ENCODE data around the gene POLDIP3.
"Not testable (repeated sequence)": the region's sequence is repeated elsewhere in the genome, so short reads cannot be mapped to it uniquely, and the experiment has no call there.

POLDIP3 gene

DNA sequence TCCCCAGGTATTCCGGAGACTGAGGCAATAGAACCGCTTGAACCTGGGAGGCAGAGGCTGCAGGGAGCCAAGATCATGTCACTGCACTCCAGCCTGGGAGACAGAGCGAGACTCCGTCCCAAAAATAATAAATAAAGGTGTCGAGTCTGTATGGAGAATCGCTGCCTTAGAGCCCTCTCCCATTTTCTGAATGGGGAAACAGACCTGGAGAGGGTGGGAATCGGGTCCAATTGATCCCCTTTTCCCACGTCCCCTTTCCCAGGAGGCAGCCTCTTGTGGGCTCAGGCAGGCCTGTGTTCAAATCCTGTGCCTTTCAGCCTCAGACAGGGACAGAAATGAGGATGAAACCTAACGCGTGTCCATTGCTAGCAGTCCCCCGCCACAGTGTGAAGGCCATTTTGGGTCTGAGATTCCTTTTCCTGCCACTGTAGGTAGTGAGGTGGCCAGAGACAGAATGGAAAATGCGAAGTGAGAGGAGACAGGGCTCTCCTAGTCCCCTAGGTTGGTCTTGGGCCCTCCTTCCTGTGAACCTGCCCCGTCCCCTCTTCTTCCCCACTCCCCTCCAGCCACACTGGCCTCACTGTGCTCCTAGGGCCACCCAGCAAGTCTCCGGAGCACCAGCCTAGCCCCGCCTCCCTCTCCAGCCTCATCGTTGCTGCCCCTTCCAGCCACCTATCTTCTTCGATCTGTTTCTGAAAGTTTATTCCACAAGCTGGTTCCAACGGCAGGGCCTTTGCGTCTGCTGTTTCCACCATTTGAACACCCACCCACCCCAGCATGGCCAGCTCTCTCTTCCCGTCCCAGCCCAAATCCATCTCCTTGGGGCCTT lies 2.7 kb upstream of the POLDIP3 start:
- DNase-seq (ENCODE audit: low spot score), result no peak

DNA sequence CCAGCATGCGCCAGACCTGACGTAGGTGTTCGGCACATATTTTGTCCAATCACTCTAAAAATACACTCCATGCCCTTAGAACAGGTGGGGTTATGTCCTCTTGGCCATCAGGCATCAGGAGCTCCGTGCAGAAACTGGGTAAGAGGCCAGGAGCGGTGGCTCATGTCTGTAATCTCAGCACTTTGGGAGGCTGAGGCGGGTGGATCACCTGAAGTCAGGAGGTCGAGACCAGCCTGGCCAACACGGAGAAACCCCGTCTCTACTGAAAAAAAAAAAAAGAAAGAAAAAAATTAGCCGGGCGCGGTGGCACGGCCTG lies 1.1 kb upstream of the POLDIP3 start:
- not testable (repeated sequence) for DNase-seq (ENCODE audit: low spot score)

DNA sequence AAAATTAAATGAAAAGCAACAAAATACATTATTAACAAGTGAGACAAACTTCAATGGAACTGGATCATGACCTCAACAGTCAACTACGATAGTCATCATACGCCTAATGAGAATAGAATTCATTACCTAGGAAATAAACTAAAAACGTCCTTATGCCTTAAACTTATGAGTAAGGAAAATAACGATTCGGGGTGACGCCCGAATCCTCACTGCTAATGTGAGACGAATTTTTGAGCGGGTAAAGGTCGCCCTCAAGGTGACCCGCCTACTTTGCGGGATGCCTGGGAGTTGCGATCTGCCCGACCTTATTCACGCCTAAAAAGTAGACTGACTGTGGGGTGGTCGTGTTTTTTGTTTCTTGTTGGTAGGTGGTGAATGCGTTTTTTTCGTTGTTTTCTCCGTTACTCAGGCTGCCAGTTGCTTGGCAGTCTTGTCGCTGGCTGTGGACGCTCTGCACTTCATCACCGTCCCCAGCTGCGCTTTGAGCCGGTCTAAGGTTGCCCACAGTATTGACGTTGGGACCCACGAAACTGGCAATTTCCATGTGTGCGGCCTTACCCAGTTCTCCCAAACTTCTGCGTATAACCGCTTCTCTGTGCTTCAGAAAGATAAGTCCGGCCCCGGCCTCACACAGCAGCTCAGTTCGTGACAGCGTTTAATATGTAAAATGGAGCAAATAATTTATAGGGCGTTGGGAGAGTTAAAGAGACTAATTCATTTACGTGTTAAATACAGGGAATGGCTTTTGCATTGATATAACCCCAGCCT lies 593 bp upstream of the POLDIP3 start:
- DNase-seq (ENCODE audit: low spot score), result no peak

DNA sequence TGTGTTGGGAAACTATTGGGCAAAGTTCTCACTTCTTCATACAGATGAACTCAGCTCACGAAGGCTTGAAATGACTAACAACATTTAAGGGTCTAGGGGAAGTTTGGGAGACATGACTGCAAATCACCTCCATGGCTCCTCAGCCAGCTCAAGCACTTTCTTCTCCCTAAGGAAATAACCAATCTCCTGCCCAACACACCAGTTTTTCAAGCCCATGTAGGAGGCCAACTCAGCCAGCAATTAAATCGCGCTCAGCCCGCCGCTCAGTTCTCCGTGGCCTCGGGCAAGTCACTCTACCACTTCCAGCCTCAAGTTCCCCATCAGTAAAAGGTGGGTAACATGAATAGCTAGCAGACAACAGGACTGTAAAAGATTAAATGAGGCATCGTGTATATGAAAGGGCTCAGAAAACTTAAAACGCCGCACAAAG lies 796 bp downstream of the POLDIP3 start:
- no peak for DNase-seq (ENCODE audit: low spot score)

DNA sequence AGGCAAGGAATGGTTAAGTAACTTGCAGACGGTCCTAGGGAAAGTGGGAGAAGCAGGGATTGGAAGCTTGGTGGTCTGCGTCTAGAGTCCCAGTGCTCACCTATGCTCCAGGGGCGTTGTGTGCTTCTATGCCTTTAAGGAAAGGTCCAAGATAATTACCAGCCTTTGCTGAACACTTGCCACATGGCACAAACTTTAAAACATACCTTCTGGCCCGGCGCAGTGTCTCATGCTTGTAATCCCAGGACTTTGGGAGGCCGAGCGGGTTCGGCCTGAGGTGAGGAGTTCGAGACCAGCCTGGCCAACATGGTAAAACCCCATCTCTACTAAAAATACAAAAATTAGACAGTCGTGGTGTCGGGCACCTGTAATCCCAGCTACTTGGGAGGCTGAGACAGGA lies 2.3 kb downstream of the POLDIP3 start:
- no peak for DNase-seq (ENCODE audit: low spot score)

DNA sequence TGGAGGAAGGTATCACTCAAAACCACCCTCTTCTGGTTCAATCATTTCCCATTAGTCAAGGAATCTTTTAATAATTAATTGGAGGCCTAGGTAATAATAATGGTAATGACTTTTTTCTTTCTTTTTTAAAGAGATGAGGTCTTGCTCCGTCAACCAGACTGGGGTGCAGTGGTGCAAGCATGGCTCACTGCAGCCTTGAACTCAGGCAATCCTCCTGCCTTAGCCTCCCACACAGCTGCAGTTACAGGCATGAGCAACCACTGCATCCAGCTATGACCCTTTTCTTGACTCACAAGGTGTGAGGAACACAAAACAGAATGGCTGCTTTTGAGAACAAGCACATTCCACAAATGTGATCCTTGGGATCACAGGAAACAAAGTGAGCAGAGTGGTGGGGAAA lies 3.6 kb downstream of the POLDIP3 start:
- DNase-seq (ENCODE audit: low spot score), result no peak

DNA sequence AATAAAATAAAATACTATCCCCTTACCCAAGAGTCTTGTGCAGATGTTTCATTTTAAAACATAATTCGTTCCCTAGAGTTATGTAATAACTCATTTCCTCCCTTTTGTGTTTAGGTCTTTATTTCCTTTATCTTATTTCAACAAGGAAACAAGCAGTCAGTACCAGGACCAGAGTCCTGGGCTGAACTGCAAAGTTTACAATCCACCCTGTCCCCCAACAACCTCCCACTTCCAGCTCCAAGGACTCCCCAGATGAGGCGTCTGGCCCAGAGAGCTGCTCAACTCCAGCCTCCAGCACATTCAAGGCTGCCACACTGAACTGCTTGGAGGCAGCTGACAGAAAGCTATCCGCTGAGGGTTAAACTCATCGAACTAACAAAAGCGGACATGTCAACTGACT lies 4.5 kb downstream of the POLDIP3 start:
- DNase-seq (ENCODE audit: low spot score), result no peak

DNA sequence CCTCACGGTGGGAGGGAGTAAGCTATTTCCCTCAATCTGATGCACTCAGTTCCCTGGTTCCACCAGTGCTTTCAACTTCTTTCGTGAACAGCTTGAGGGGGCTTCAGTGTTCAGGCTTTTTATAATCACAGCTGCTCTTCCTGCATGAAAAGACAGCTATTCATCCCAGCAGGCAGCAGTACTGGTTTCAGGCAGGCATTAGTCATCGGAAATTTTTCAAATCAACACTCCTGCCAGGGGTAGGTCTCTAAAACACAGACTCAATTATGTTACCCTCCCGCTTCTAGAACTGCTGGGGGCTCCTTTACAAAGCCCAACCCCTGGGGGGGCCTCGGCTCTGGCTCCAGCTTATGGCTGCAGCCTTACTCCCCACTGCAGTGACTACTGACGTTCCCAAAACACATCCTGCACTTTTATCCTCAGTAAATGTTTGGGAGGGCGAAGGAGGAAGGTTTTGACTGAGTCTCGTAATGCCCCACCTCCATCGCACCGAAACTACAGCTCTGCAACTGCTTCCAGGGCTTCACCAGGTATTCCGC lies 5.8 kb downstream of the POLDIP3 start:
- no peak for DNase-seq (ENCODE audit: low spot score)

DNA sequence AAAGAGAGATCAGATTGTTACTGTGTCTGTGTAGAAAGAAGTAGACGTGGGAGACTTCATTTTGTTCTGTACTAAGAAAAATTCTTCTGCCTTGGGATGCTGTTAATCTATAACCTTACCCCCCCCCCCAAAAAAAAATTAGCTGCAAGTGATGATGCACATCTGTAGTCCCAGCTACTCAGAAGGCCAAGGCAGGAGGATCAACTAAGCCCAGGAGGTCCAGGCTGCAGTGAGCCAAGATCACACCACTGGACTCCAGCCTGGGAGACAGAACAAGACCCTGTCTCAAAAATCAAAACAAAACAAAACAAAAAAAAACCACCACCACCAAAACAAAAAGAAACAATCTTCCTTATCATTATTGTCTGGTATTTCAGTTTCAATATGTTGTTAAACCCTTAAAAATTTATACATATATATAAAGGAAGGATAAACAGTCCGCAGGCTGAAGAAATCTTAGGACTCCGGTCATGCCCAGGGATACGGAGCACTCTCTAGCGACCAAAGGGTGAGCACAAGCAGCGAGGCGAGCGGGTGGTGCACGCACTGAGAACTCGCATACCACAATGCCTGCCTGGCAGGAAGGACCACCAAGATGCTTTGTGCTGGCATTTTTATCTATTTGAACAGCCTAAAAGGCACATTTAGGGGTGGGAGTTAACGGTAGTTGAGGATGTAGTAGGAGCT lies 6.4 kb downstream of the POLDIP3 start:
- DNase-seq (ENCODE audit: low spot score), result no peak

DNA sequence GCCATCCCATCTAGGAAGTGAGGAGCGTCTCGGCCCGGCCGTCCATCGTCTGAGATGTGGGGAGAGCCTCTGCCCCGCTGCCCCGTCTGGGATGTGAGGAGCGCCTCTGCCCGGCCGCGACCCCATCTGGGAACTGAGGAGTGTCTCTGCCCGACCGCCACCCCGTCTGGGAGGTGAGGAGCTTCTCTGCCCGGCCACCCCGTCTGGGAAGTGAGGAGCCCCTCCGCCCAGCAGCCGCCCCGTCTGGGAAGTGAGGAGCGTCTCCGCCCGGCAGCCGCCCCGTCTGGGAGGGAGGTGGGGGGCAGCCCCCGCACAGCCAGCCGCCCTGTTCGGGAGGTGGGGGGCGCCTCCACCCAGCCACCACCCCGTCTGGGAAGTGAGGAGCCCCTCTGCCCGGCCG lies 7.0 kb downstream of the POLDIP3 start:
- not testable (repeated sequence) for DNase-seq (ENCODE audit: low spot score)

DNA sequence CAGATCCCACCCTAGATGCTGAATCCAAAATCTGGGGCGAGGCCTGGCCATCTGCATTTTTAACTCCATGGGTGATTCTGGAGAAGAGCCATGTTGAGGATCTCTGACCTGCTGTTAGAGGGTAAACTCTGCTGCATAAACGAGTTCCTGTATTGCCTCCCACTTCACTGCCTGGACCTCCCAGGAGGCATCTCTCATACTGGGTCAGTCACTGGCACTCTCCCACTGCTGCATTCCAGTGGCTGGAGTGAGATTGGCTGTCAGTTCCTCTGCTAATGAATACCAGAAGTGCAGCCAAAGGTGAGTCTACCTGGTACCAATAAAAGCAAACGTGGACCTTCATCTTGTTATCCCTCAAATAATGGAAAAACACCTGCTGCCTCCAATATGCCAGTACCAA lies 10.3 kb downstream of the POLDIP3 start:
- no peak for DNase-seq (ENCODE audit: low spot score)

DNA sequence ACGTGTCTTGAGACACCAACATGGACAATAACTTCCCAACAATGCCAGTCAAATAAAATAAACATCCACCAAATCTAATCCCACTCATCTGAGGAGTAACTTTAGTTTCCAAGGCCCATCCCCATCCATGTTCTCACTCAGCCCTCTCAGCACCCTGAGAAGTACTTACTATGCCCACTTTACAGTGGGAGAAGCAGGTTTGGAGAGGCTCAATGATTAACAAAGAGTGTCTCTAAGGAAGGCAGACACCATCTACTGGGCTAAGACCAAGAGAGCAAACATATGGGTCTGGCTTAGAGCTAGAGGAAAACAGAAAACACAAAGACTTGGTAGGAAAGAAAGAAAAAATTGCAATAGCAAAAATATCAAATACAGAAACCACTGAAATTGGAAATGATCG lies 11.3 kb downstream of the POLDIP3 start:
- DNase-seq (ENCODE audit: low spot score), result no peak

DNA sequence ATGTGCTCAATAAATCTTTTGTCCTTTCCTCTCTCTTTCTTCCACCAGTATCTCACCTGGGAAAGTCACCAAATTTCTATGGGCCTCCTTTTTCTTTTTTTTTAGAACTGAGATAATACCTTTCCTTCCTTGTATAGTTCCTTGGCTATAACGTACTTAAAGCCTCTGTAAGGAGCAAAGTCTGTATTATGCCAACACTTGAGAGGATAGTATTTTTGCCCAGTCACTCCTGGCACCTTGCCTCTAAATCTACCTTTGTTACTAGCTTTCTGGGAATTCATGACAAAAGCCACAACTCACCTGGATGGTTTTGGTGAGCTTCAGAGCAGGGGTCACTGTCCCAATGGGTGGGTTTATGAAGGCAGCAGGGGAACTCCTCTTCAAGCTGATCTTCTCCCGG lies 12.2 kb downstream of the POLDIP3 start:
- no peak for DNase-seq (ENCODE audit: low spot score)

DNA sequence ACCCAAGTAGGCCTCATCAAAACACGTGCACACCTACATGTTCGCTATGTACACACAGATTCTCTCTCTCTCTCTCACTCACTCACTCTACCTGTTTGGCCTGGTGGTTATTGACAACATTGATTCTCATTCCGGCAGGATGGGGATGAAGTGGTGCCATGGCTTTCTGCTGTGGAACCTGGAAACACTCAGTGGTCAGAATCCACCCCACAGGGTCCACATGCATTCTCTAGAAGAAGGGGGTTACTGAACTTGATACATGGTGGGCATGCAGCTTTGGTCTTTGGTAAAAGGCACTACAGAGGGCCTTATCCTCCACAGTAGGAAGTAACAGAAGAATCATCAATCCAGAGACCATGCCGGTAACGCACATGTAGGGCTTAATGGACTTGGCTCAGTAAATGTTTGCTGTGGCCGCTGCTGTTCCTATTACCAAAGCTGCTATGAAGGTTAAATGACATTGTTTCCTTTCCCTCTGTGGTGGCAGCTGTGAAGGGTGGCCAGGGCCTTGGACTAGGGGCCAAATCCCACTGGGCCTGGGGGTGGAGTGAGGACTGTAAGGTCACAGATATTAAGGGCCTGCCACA lies 12.7 kb downstream of the POLDIP3 start:
- DNase-seq (ENCODE audit: low spot score), result no peak

DNA sequence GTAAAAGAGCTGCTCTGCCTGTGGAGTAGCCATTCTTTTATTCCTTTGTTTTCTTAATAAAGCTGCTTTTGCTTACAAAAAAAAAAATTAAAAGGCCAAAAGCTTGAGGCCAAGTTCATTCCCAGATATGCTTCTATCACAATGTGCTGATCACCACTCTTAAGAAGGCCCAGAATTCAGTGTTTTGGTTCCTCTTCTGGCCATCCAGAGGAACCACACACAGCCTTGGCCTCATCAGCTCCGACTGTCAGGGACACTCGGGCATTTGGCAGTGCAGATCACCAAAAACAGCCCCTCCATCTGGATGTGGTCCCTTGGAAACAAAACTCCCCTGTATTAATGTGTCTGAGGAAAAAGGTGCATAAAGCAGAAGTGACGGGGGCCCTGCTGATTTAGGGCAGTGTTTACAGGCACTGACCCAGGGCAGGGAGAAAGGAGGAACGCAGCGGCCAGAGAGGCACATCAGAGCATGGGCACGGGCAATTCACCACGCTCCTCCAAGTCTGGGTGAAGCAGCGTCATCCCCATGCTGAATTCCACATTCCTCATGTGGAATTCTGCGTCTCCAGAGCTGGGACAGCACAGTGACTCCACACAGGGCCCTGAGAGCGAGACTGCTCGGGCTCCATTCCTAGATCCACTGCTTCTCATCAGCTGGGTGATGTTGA lies 17.7 kb downstream of the POLDIP3 start:
- DNase-seq (ENCODE audit: low spot score), result no peak

DNA sequence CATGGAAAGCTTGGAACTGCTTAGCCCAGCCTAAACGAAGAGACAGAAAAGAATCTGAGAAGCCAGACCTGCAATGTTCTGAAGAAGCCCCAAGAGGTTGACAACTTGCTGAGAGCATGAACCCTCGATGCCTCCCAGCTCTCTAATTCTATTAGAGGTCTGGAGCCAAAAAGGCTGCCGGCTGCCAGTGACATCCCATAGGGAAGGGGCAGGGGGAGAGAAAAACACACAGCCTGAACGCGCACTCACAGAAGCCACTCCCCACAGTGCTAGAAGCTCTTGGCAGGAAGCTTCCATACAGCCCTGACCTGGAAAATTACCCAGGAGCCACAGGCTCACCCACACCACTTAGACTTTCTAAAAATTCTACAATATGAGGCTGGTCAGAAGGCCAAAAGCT lies 18.3 kb downstream of the POLDIP3 start:
- no peak for DNase-seq (ENCODE audit: low spot score)

DNA sequence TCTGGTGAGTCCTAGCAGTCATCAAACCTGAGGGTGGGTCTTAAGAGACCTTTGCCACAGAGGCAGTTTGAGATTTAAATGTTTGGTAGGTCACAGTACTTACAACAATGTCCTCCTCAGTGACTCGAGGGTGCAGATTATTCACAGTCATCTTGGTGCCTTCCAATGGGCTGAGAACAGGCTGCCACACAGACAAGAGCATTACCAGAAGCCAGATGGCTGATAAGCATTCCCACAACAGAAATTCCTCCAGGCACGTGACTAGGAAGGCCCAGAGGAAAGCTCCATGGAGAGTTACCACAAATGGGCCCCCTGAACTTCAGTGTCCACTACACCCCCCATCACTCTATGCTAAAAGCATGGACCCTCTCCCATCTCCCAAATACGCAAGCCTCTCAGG lies 19.2 kb downstream of the POLDIP3 start:
- DNase-seq (ENCODE audit: low spot score), result no peak

DNA sequence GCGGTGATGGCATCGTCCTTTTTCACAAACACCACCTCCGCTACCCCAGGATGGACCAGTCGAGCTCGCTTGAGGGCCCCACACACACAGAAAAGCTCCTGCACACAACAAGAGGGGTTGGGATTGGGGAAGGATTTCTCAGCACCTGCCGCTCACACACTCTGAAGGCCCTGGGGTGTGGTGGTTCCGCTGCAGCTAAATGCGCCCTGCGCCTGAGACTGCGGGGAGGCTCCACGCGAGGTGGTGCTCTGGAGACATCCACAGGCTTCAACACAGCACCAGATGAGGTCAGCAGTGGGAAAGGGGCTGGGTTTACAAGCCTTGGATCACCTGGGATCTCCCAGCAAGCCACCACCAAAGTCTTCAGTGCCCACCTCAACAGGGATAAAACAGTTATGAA lies 22.7 kb downstream of the POLDIP3 start:
- DNase-seq (ENCODE audit: low spot score), result no peak

DNA sequence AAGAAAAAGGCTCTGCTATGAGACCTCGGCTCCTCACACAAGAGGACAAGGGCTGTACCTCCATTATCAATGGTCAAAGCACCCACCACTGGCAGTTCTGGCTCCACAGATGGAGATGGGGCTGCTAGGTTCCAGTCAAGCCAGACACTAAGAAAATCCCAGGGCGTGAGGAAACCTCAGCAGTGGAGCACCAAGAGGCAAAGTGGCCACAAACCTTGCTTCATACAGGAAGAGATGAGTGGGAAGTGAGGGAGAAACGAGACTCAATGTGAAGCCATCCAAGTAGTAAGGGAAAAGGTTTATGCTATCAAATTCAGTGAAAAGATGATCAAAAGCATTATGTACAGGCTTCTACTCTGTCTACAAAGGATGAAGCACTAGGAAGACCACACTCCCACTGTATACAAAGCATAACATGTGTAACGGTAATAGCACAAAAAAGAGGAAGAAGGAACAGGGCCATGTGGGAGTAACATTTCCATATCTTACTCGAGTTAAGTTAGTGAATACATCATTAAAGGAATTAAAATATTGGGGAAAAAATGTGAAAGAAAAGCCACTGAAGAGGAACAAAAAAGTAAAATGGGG lies 27.0 kb downstream of the POLDIP3 start:
- DNase-seq (ENCODE audit: low spot score), result no peak

DNA sequence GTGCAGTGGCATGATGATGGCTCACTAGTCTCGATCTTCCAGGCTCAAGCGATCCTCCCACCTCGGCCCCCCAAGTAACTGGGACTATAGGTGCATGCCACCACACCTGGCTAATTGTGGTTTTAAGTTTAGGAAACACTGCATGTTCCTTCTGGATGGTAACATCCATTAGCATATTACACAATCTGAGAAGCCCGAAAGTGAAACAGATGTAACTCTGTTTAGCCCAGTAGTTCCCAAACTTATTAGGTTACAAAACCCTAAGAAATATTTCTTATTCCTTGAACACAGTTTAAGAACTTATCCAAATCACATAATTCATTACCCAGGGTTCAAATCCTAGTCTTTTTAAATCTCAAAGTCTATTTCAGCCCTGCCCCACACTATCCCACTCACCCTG lies 28.3 kb downstream of the POLDIP3 start:
- DNase-seq (ENCODE audit: low spot score), result no peak

DNA sequence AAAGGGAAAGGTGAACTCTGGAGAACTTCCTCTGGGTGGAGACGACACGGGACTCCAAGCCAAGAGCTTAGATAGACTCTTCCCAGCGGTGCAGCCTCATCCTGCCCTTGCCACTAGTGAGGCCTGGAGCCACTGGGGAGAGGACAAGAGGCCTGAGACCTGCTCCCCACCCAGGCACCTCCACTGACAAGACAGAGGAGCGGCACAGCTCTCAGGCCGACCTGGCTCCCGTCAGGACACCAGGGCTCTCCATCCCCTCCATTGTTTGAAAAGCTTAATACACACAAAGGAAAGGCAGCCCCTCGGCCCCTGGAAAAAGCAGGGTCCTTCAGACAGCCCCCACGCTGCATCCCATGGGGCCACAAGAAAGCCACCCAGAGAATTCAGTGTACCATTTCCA lies 29.6 kb downstream of the POLDIP3 start:
- DNase-seq (ENCODE audit: low spot score), result no peak

Measured in hematopoietic multipotent progenitor cell treated with erythropoietin and hydrocortisone succinate and interleukin-3 and kit ligand, for 17 days (in vitro differentiated cells).